NCI-H524 (cell line): ENCODE results near the gene ANO2.
A peak's percentile ranks its signal among the peaks of the same experiment; 100 is the strongest.
"Not testable (repeated sequence)": the region's sequence is repeated elsewhere in the genome, so short reads cannot be mapped to it uniquely, and the experiment has no call there.

Experiments
- DNase-seq, 2 experiments: peaks; one replicate each; lab custom pipeline; 2025; lab: John Stamatoyannopoulos, UW

Gene ANO2

GRCh38 chr12:5665615-5666014 lies 279.4 kb downstream of the ANO2 start:
- no peak for DNase-seq

GRCh38 chr12:5661811-5662210 lies 283.2 kb downstream of the ANO2 start:
- peak; percentile 25 to 61 for DNase-seq

- no peak for DNase-seq
These were observed 284.8 kb downstream of the ANO2 start for GRCh38 chr12:5660238-5660637.

GRCh38 chr12:5658339-5658941 lies 286.6 kb downstream of the ANO2 start:
- not testable (repeated sequence) for DNase-seq

GRCh38 chr12:5656836-5657235 lies 288.2 kb downstream of the ANO2 start:
- no peak for DNase-seq

- DNase-seq, result no peak
These were observed 289.9 kb downstream of the ANO2 start for GRCh38 chr12:5655120-5655519.

- no peak for DNase-seq
These were observed 291.0 kb downstream of the ANO2 start for GRCh38 chr12:5654019-5654418.

- no peak for DNase-seq
These were observed 294.1 kb downstream of the ANO2 start for GRCh38 chr12:5650829-5651461.

GRCh38 chr12:5650281-5650680 lies 294.8 kb downstream of the ANO2 start:
- DNase-seq, result no peak

- DNase-seq, result peak in 1 of 2 experiments; percentile 49
These were observed 296.2 kb downstream of the ANO2 start for GRCh38 chr12:5648692-5649359.

- no peak for DNase-seq
These were observed 301.8 kb downstream of the ANO2 start for GRCh38 chr12:5643266-5643665.

GRCh38 chr12:5637698-5638097 lies 307.4 kb downstream of the ANO2 start:
- DNase-seq, result no peak

GRCh38 chr12:5636907-5637306 lies 308.2 kb downstream of the ANO2 start:
- no peak for DNase-seq

- DNase-seq, result no peak
These were observed 312.0 kb downstream of the ANO2 start for GRCh38 chr12:5633106-5633505.

GRCh38 chr12:5632453-5632852 lies 312.6 kb downstream of the ANO2 start:
- no peak for DNase-seq

GRCh38 chr12:5631497-5631896 lies 313.6 kb downstream of the ANO2 start:
- DNase-seq, result no peak

GRCh38 chr12:5630726-5631125 lies 314.3 kb downstream of the ANO2 start:
- peak in 1 of 2 experiments; percentile 24 for DNase-seq

GRCh38 chr12:5628501-5628900 lies 316.6 kb downstream of the ANO2 start:
- DNase-seq, result no peak

- DNase-seq, result no peak
These were observed 317.9 kb downstream of the ANO2 start for GRCh38 chr12:5627053-5627630.

- peak in 1 of 2 experiments; percentile 52 for DNase-seq
These were observed 318.9 kb downstream of the ANO2 start for GRCh38 chr12:5626151-5626550.

GRCh38 chr12:5624486-5625272 lies 320.4 kb downstream of the ANO2 start:
- DNase-seq, result no peak

GRCh38 chr12:5623411-5623810 lies 321.6 kb downstream of the ANO2 start:
- peak; percentile 77 to 84 for DNase-seq
